Astrocyte (in vitro differentiated cells and primary cell): ENCODE results near the gene SCAMP4. TPM values are rescaled to one million over a fixed set of nuclear protein-coding genes. Genes with fewer than 3 reads are reported as not detected.

Experiments
- DNase-seq: peaks from one replicate; pipeline ENCODE4 v3.0.0-alpha.2; 2010; ENCODE audit warnings: low read depth
- FAIRE-seq: peaks from 2 replicates; lab custom pipeline; 2011; peaks lifted over from hg19 to GRCh38; lab: Jason Lieb, UNC
- H2AFZ ChIP-seq: 2 replicates; pipeline ENCODE4 v1.6.0; 2012; ENCODE audit warnings: low read depth, low read length, inconsistent platforms
- H3K27ac ChIP-seq: 2 replicates; pipeline ENCODE4 v1.5.1; 2011; ENCODE audit warnings: low read depth, low read length, inconsistent platforms
- H3K27me3 ChIP-seq: 2 replicates; pipeline ENCODE4 v1.6.0; 2011; ENCODE audit warnings: low read length, inconsistent platforms; ENCODE audit not compliant: insufficient read depth
- H3K36me3 ChIP-seq: 2 replicates; pipeline ENCODE4 v1.5.1; 2011; ENCODE audit warnings: low read length, inconsistent platforms; ENCODE audit not compliant: insufficient read depth
- H3K4me1 ChIP-seq: 2 replicates; pipeline ENCODE4 v1.5.1; 2011; ENCODE audit warnings: low read length, inconsistent platforms; ENCODE audit not compliant: insufficient read depth
- H3K4me2 ChIP-seq: 2 replicates; pipeline ENCODE4 v1.6.0; 2012; ENCODE audit warnings: low read length, inconsistent platforms
- H3K4me3 ChIP-seq: 2 replicates; pipeline ENCODE4 v1.5.1; 2011; ENCODE audit warnings: low read depth, mild to moderate bottlenecking, low read length, inconsistent platforms; ENCODE audit not compliant: insufficient read depth
- H3K79me2 ChIP-seq: 2 replicates; pipeline ENCODE4 v1.6.0; 2012; ENCODE audit warnings: mild to moderate bottlenecking, low read length, inconsistent platforms; ENCODE audit not compliant: insufficient read depth
- H3K9ac ChIP-seq: 2 replicates; pipeline ENCODE4 v1.6.0; 2012; ENCODE audit warnings: mild to moderate bottlenecking, low read length, inconsistent platforms
- H3K9me3 ChIP-seq: 2 replicates; pipeline ENCODE4 v1.5.1; 2012; ENCODE audit warnings: low read depth, mild to moderate bottlenecking, low read length, inconsistent platforms; ENCODE audit not compliant: insufficient read depth
- H4K20me1 ChIP-seq: 2 replicates; pipeline ENCODE4 v1.6.0; 2012; ENCODE audit warnings: low read length, inconsistent platforms; ENCODE audit not compliant: insufficient read depth
- H3K27ac Mint-ChIP-seq: one replicate; pipeline ENCODE4 v1.8.0; 2021; ENCODE audit warnings: mild to moderate bottlenecking, mixed read lengths; ENCODE audit not compliant: unreplicated experiment
- H3K27me3 Mint-ChIP-seq: one replicate; pipeline ENCODE4 v1.8.0; 2021; ENCODE audit warnings: low read depth, mixed read lengths; ENCODE audit not compliant: unreplicated experiment
- H3K36me3 Mint-ChIP-seq: one replicate; pipeline ENCODE4 v1.8.0; 2021; ENCODE audit warnings: low read depth, mixed read lengths; ENCODE audit not compliant: unreplicated experiment
- H3K4me1 Mint-ChIP-seq: one replicate; pipeline ENCODE4 v1.8.0; 2021; ENCODE audit warnings: low read depth, mixed read lengths; ENCODE audit not compliant: unreplicated experiment
- H3K4me3 Mint-ChIP-seq: one replicate; pipeline ENCODE4 v1.8.0; 2021; ENCODE audit warnings: mild to moderate bottlenecking, moderate library complexity, mixed read lengths; ENCODE audit not compliant: unreplicated experiment
- H3K9me3 Mint-ChIP-seq: one replicate; pipeline ENCODE4 v1.8.0; 2021; ENCODE audit warnings: mild to moderate bottlenecking, mixed read lengths; ENCODE audit not compliant: unreplicated experiment
- CTCF ChIP-seq: IDR thresholded peaks from 2 replicates; pipeline ENCODE4 v1.5.1; 2011; ENCODE audit warnings: low read depth, mild to moderate bottlenecking, inconsistent platforms, low read length, moderate library complexity; ENCODE audit not compliant: insufficient read depth
- EZH2 ChIP-seq: IDR thresholded peaks from 2 replicates; pipeline ENCODE4 v1.6.1; 2012; ENCODE audit warnings: mild to moderate bottlenecking, low read length, inconsistent platforms; ENCODE audit not compliant: insufficient read depth
- total RNA-seq: library from RNA; stranded (reverse); gene quantifications from 2 replicates; pipeline ENCODE4 v1.2.1, GENCODE V29; 2021

Gene SCAMP4
- total RNA-seq, 1 donor from 2014 or later: 72.2 TPM

DNA sequence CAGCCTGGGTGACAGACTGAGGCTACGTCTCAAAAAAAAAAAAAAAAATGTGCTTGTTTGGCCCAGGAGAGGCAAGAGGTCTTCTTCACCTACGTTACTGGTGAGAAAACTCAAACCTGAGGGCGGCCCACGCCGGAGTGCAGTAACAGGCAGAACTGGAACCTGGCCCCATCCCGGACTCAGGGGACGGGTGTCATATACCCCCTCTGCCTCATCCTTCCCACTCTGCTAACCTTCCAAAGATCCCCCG, 414 bp upstream of the SCAMP4 start:
- no peak for DNase-seq
- H3K9me3 Mint-ChIP-seq: no peaks in the 10 kb centered on the region
- Histone ChIP-seq H3K4me2 (peak overlapping the region; percentile 84), H3K9me3 (no peaks in the 10 kb centered on the region), H3K36me3 (no peaks in the 10 kb centered on the region), H3K27me3 (no peaks in the 10 kb centered on the region), H3K79me2 (peaks cover 41% of the 10 kb centered on the region), H4K20me1 (peaks cover 24% of the 10 kb centered on the region), H3K9ac (no peak overlapping the region), H3K4me1 (peaks cover 8% of the 10 kb centered on the region), H2AFZ (peak overlapping the region; percentile 27), H3K4me3 (peak overlapping the region; percentile 66), H3K27ac (peak overlapping the region; percentile 5)
- peak overlapping the region; percentile 51 for H3K4me3 Mint-ChIP-seq
- H3K27ac Mint-ChIP-seq: peak overlapping the region; percentile 9
- TF ChIP-seq CTCF: no peak
- TF ChIP-seq EZH2: no peak
- no peak for FAIRE-seq
- peaks cover under 1% of the 10 kb centered on the region for H3K4me1 Mint-ChIP-seq
- no peaks in the 10 kb centered on the region for H3K27me3 Mint-ChIP-seq
- H3K36me3 Mint-ChIP-seq: no peaks in the 10 kb centered on the region

DNA sequence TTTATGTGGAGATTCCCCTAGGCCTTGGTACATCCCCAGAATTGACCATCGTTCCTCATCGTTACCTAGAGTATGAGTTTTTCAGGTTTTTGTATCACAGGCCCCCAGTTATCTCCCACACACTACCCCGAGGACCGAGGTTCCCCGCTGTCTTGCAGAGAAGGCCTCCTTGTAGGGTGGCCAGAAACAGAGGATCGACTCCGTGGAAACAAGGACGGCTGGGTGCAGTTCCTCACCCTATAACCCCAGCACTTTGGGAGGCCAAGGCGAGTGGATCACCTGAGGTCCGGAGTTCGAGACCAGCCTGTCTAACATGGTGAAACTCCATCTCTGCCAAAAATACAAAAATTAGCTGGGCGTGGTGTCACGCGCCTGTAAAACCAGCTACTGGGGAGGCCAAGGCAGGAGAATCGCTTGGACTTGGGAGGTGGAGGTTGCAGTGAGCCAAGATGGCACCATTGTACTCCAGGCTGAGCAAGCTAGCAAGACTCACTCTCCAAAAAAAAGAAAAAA, 720 bp downstream of the SCAMP4 start:
- peak overlapping the region; percentile 90 for H3K27ac Mint-ChIP-seq
- H3K4me2 ChIP-seq: peak overlapping the region; percentile 84
- peak overlapping the region; percentile 93 for H3K4me3 Mint-ChIP-seq
- H3K9ac ChIP-seq: peak overlapping the region; percentile 78
- H3K36me3 ChIP-seq: no peaks in the 10 kb centered on the region
- no peaks in the 10 kb centered on the region for H3K36me3 Mint-ChIP-seq
- no peaks in the 10 kb centered on the region for H3K27me3 ChIP-seq
- TF ChIP-seq EZH2: no peak
- TF ChIP-seq CTCF: no peak
- peak overlapping the region; percentile 75 for H3K27ac ChIP-seq
- H3K4me3 ChIP-seq: peak overlapping the region; percentile 66
- peaks cover 10% of the 10 kb centered on the region for H3K4me1 ChIP-seq
- H3K9me3 Mint-ChIP-seq: no peaks in the 10 kb centered on the region
- peaks cover 52% of the 10 kb centered on the region for H3K79me2 ChIP-seq
- no peak for DNase-seq
- peaks cover 7% of the 10 kb centered on the region for H3K4me1 Mint-ChIP-seq
- H4K20me1 ChIP-seq: peaks cover 35% of the 10 kb centered on the region
- H3K9me3 ChIP-seq: no peaks in the 10 kb centered on the region
- H3K27me3 Mint-ChIP-seq: no peaks in the 10 kb centered on the region
- peak overlapping the region; percentile 81 for H2AFZ ChIP-seq
- FAIRE-seq: no peak

DNA sequence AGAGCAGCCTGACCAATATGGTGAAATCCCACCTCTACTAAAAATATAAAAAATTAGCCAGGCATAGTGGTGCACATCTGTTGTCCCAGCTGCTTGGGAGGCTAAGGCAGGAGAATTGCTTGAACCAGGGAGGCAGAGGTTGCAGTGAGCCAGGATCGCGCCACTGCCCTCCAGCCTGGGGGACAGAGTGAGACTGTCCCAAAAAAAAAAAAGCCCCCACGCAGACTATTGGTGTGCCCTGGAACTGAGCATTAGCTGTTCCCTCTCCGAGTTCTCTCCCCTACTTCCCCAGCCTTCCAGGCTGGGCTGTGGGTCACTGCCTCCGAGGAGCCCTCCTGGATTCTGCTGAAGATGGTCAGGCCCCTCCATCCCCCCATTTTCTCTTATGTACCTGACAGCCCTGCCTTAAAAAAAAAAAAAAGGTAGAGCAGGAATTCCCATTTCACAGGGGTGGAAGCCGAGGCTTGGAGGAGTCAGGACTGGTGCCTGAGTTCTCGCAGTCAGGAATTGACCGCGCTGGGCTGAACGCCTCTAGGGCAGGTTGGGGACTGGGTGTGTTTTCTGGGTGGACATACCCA, 1.9 kb downstream of the SCAMP4 start:
- Histone ChIP-seq H3K9me3 (no peaks in the 10 kb centered on the region), H3K79me2 (peaks cover 63% of the 10 kb centered on the region), H4K20me1 (peaks cover 42% of the 10 kb centered on the region), H3K9ac (no peak overlapping the region), H3K27me3 (no peaks in the 10 kb centered on the region), H3K4me1 (peaks cover 10% of the 10 kb centered on the region), H2AFZ (no peak overlapping the region), H3K36me3 (no peaks in the 10 kb centered on the region), H3K4me2 (peak overlapping the region; percentile 7), H3K4me3 (no peak overlapping the region), H3K27ac (no peak overlapping the region)
- TF ChIP-seq CTCF: no peak
- no peak for TF ChIP-seq EZH2
- H3K27ac Mint-ChIP-seq: peak overlapping the region; percentile 47
- no peaks in the 10 kb centered on the region for H3K27me3 Mint-ChIP-seq
- H3K4me1 Mint-ChIP-seq: peaks cover 7% of the 10 kb centered on the region
- FAIRE-seq: no peak
- H3K9me3 Mint-ChIP-seq: no peaks in the 10 kb centered on the region
- no peaks in the 10 kb centered on the region for H3K36me3 Mint-ChIP-seq
- H3K4me3 Mint-ChIP-seq: no peak overlapping the region
- DNase-seq: no peak
